OCI-LY3 (cell line): ENCODE measurements around the gene RRM2.

Experiments
- H2AFZ ChIP-seq: fragments of 200-600, 300-600 bp; shearing (Covaris generic); 2 replicates; pipeline ENCODE4 v1.6.0; 2014; ENCODE audit warnings: antibody characterized with exemption, low read depth, low read length
- H3K27ac ChIP-seq: fragments of 200-600, 300-600 bp; sonication (generic); 2 replicates; pipeline ENCODE4 v1.5.1; 2014; ENCODE audit warnings: mild to moderate bottlenecking, low read length, moderate library complexity, mixed read lengths
- H3K27me3 ChIP-seq: fragments of 200-600, 300-600 bp; sonication (generic); 2 replicates; pipeline ENCODE4 v1.6.1; 2014; ENCODE audit warnings: low read depth, low read length, mixed read lengths
- H3K36me3 ChIP-seq: fragments of 200-600, 300-600 bp; sonication (generic); replicated peaks from 2 replicates; pipeline ENCODE3; 2014; ENCODE audit warnings: low read depth, low read length, mixed read lengths
- H3K4me1 ChIP-seq: fragments of 300-600, 200-600 bp; sonication (generic); 2 replicates; pipeline ENCODE4 v1.6.1; 2014; ENCODE audit warnings: low read length, mixed read lengths
- H3K4me2 ChIP-seq: fragments of 200-600, 300-600 bp; sonication (generic); 2 replicates; pipeline ENCODE4 v1.6.1; 2014; ENCODE audit warnings: low read length, mixed read lengths
- H3K4me3 ChIP-seq: fragments of 300-600, 200-600 bp; sonication (generic); 2 replicates; pipeline ENCODE4 v1.5.1; 2014; ENCODE audit warnings: antibody characterized with exemption, mild to moderate bottlenecking, low read length, moderate library complexity
- H3K79me2 ChIP-seq: fragments of 300-600, 200-600 bp; shearing (Covaris generic); 2 replicates; pipeline ENCODE4 v1.6.1; 2014; ENCODE audit warnings: mild to moderate bottlenecking, low read length, mixed read lengths
- H3K9ac ChIP-seq: fragments of 300-600, 200-600 bp; shearing (Covaris generic); 2 replicates; pipeline ENCODE4 v1.6.0; 2014; ENCODE audit warnings: mild to moderate bottlenecking, low read length, moderate library complexity
- H3K9me3 ChIP-seq: fragments of 200-600, 300-600 bp; shearing (Covaris generic); 2 replicates; pipeline ENCODE4 v1.6.1; 2014; ENCODE audit warnings: low read length, mixed read lengths; ENCODE audit not compliant: insufficient read depth
- H4K20me1 ChIP-seq: fragments of 200-600, 300-600 bp; sonication (generic); 2 replicates; pipeline ENCODE4 v1.6.1; 2016; ENCODE audit warnings: low read length, mixed read lengths; ENCODE audit not compliant: insufficient read depth
- EZH2phosphoT487 ChIP-seq: fragments of 200-600 bp; shearing (Covaris generic); IDR thresholded peaks from 2 replicates; pipeline ENCODE4 v1.6.1; 2018; ENCODE audit warnings: antibody characterized with exemption, mixed run types, low read depth
- TF ChIP-seq, protein P1 (sequence below): fragments of 200-600, 300-600 bp; sonication (generic); IDR thresholded peaks from 2 replicates; pipeline ENCODE4 v1.5.1; 2014; ENCODE audit warnings: antibody characterized with exemption, low read length, low read depth

The RRM2 gene

DNA sequence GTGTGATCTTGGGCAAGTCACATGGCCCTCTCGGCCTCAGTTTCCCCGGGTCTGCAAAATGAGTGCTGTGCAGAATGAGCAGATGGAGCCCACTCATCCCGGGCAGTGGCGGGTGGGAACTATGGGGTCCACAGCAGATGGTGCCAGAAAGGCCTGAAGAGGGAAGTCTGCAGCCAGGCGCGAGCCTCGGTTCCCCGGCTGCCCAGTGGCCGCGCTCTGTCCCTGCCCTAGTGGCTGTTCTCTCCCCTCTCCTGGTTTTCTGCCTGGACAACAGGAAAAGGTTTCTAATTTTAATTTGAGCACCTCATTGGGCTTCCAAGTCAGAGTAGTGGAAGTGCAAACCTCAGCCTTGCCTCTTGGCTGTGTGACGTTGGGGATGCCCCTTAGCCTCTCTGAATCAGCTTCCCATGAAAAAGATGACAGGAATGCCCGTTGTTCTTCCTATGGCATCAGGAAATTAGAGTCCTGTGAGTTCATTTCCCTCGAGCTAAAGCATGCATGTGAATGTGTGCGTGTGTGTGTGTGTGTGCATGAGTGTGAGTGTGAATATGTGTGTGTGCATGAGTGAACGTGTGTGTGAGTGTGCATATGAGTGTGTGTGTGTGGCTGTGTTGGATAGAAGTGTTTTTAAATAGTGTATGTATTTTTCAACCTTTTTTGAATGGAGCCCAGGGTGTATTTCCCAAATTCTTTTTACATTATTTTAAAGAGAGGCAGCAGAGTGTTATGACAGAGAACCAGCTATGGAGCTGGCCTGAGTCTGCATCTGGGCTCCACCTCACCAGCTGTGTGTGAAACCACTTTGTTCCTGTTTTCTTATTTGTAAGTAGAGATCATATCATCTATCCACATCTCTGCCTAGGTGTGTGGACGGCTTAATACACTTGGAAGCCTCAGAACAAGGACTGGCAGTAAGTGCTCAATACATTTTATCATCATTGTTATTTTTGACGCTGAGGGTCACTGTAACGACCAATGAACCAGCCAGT lies 41.3 kb downstream of the RRM2 start:
- H3K9me3 ChIP-seq = no peaks in the 10 kb centered on the region
- H3K27me3 ChIP-seq = no peaks in the 10 kb centered on the region
- no peaks in the 10 kb centered on the region for H3K79me2 ChIP-seq
- no peak overlapping the region for H3K27ac ChIP-seq
- peaks cover 9% of the 10 kb centered on the region for H3K4me1 ChIP-seq
- no peaks in the 10 kb centered on the region for H4K20me1 ChIP-seq
- H3K36me3 ChIP-seq = no peaks in the 10 kb centered on the region
- TF ChIP-seq EZH2phosphoT487 = no peak
- TF ChIP-seq, protein P1, sequence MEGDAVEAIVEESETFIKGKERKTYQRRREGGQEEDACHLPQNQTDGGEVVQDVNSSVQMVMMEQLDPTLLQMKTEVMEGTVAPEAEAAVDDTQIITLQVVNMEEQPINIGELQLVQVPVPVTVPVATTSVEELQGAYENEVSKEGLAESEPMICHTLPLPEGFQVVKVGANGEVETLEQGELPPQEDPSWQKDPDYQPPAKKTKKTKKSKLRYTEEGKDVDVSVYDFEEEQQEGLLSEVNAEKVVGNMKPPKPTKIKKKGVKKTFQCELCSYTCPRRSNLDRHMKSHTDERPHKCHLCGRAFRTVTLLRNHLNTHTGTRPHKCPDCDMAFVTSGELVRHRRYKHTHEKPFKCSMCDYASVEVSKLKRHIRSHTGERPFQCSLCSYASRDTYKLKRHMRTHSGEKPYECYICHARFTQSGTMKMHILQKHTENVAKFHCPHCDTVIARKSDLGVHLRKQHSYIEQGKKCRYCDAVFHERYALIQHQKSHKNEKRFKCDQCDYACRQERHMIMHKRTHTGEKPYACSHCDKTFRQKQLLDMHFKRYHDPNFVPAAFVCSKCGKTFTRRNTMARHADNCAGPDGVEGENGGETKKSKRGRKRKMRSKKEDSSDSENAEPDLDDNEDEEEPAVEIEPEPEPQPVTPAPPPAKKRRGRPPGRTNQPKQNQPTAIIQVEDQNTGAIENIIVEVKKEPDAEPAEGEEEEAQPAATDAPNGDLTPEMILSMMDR = no peak
- no peak overlapping the region for H3K9ac ChIP-seq
- peak overlapping the region; percentile 36 for H3K4me2 ChIP-seq
- no peak overlapping the region for H3K4me3 ChIP-seq
- no peak overlapping the region for H2AFZ ChIP-seq

DNA sequence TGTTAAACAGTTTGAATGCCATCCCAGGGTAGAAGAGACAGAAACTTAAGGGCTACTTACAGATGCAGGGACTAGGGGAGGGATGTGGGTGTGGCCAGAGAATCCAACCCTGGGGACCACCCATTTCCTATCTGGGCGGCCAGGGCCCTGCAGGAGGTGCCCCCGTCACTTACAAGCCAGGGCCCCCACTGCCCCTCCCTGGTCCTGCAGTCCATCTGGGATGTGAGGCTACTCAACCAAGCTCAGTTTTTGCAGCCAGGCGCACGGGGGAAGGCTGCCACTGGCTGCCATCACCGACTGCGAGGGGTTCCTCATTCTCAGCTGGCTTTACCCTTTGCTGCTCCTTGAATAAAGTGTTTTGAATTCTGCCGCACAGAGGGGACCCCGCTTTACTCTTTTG lies 42.1 kb downstream of the RRM2 start:
- H3K4me1 ChIP-seq = peaks cover 9% of the 10 kb centered on the region
- no peak overlapping the region for H3K9ac ChIP-seq
- no peaks in the 10 kb centered on the region for H4K20me1 ChIP-seq
- H3K36me3 ChIP-seq = no peaks in the 10 kb centered on the region
- H2AFZ ChIP-seq = no peak overlapping the region
- H3K9me3 ChIP-seq = no peaks in the 10 kb centered on the region
- H3K27ac ChIP-seq = no peak overlapping the region
- no peak for TF ChIP-seq EZH2phosphoT487
- TF ChIP-seq, protein P1 = no peak
- no peaks in the 10 kb centered on the region for H3K79me2 ChIP-seq
- H3K4me2 ChIP-seq = peak overlapping the region; percentile 36; the same call in 1 of the 2 replicates
- no peak overlapping the region for H3K4me3 ChIP-seq
- no peaks in the 10 kb centered on the region for H3K27me3 ChIP-seq

DNA sequence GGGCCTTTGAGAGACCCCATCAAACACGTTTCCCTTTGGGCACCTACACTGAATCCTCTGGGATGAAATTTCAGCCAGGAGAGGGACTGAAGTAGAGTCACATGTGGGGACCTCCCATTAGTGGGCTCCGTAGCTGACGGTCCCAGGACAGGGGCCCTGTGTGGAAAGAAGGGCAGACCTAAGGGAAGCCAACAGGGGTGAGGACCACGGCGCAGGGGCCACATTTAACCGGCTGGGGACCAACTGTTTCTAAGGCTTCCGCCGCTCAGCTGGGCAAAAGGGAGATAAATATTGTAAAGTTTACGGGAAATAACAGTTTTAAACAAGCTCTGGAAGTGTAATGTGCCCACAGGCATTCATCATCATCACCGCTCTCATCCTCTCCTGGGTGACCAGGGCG lies 42.7 kb downstream of the RRM2 start:
- Histone ChIP-seq H3K27me3 (no peaks in the 10 kb centered on the region), H3K4me3 (no peak overlapping the region), H3K79me2 (no peaks in the 10 kb centered on the region), H3K9ac (no peak overlapping the region), H3K4me1 (peaks cover 9% of the 10 kb centered on the region), H2AFZ (no peak overlapping the region), H3K27ac (no peak overlapping the region), H4K20me1 (no peaks in the 10 kb centered on the region), H3K4me2 (no peak overlapping the region), H3K9me3 (no peaks in the 10 kb centered on the region), H3K36me3 (no peaks in the 10 kb centered on the region)
- TF ChIP-seq, protein P1 = no peak
- no peak for TF ChIP-seq EZH2phosphoT487

DNA sequence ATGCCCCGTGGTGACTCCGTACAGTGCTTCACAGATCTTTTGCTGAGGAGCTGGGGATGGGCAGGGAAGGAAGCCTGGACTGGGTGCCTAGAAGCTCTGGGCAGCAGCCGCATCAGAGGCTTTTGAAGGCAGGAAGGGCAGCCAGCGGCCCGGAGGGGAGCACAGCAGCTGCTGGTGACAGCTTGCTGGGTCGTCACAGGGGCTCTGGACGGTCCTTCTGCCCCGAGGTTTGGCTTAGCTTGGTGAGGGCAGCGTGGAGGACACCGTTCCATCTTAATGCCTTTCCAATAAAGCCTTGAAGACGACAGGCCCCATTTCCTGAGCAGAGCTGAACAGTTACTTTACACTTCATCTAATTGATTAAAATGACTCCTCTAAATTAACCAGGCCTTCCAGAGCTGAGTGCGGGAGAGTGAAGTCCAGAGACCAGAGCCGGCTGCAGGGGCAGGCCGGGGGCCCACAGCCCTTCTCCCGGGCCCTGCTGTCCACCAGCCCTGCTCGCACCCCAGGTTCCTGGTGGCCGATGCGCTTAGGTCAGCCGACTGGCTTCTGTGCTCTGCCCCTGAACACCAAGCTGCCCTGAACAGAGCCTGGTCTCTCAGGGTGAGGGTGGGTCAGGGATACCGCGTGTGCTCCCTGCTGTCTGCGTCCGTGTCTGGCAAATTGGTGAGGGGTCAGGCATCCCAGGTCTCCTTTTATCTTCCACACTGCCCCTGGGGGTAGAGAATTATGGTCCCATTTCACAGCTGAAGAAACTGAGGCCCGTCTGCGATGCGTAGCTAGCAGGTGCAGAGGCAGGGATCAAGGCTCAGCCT lies 43.5 kb downstream of the RRM2 start:
- no peak overlapping the region for H2AFZ ChIP-seq
- H3K9me3 ChIP-seq = no peaks in the 10 kb centered on the region
- H3K4me1 ChIP-seq = peaks cover 9% of the 10 kb centered on the region
- H3K4me3 ChIP-seq = no peak overlapping the region
- H3K4me2 ChIP-seq = no peak overlapping the region
- no peak for TF ChIP-seq EZH2phosphoT487
- TF ChIP-seq, protein P1 = no peak
- H3K9ac ChIP-seq = no peak overlapping the region
- H3K79me2 ChIP-seq = no peaks in the 10 kb centered on the region
- no peaks in the 10 kb centered on the region for H3K36me3 ChIP-seq
- H4K20me1 ChIP-seq = no peaks in the 10 kb centered on the region
- no peak overlapping the region for H3K27ac ChIP-seq
- no peaks in the 10 kb centered on the region for H3K27me3 ChIP-seq
